Cerebellar cortex (tissue), 1 donor: Measurements from ENCODE around the gene ARHGAP25.
A peak's percentile ranks its signal among the peaks of the same experiment; 100 is the strongest.
"Not testable (repeated sequence)": the region's sequence is repeated elsewhere in the genome, so short reads cannot be mapped to it uniquely, and the experiment has no call there.

ENCODE experiments used
- DNase-seq: peaks from one replicate; pipeline ENCODE4 v3.0.0-alpha.2; 2015; ENCODE audit warnings: low spot score

ARHGAP25 gene

DNA sequence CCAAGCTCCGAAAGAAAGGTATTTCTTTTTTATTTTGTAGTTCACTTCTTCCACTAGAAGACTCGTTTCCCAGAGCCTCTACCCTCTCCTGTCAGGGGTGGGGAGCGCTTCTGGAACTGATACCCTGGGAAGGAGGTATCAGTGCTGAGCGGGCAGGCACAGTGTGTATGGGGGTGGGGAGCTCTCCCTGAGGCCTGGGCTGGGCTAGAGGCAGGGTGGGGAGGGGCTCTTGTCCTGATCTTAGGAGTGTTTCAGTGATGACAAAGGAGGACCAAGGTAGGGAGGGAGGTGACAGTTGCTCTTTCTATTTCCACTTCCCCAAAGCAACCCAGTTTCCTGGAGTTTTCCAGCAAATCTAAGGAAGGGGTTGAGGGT lies 65.4 kb downstream of the ARHGAP25 start:
- DNase-seq, result no peak

DNA sequence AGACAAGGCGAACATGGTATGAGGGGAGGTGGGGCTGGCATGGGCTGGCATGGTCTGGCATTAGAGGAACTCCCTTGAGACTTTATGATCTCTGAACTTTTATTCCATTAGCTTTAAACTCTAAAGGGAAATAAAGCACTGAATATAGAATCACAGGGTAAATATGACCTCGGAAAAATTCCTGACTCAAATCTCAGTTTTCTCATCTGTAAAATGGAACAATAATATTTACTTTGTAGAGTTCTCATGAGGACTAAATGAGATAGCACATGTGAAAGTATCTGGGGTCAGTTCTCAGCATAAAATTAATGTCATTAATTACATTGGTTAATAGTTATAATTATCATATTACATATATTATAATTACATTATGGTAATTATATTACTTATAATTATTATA lies 65.9 kb downstream of the ARHGAP25 start:
- no peak for DNase-seq

DNA sequence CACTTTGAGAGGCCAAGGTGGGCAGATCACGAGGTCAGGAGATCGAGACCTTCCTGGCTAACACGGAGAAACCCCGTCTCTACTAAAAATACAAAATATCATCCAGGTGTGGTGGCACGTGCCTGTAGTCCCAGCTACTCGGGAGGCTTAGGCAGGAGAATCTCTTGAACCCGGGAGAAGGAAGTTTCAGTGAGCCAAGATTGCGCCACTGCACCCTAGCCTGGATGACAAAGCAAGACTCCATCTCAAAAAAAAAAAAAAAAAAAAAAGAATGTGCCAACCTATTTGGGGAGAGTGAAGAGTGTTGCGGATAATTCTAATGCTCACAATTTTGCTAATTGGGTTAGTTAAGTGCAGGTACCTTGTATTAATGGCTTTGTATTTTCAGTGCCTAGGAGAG lies 67.5 kb downstream of the ARHGAP25 start:
- not testable (repeated sequence) for DNase-seq

DNA sequence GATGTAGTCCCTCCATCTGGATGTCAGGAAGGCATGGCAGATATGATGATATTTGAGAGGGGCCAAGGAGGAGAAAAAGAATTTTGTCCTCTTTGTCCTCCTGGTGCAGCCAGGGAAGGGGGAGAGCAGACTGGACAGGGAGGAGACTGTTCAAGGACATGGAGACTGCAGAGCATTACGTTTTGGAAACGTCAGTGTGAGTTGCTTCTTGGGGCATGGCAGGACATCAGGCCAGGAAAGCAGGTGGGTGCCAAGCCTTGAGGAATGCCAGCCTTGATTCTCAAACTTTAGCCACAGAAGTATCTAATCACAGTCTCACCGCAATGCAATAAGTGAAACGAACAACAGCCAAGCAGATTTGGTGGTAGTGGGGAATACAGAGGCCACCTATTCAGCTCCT lies 70.4 kb downstream of the ARHGAP25 start:
- DNase-seq, result no peak

DNA sequence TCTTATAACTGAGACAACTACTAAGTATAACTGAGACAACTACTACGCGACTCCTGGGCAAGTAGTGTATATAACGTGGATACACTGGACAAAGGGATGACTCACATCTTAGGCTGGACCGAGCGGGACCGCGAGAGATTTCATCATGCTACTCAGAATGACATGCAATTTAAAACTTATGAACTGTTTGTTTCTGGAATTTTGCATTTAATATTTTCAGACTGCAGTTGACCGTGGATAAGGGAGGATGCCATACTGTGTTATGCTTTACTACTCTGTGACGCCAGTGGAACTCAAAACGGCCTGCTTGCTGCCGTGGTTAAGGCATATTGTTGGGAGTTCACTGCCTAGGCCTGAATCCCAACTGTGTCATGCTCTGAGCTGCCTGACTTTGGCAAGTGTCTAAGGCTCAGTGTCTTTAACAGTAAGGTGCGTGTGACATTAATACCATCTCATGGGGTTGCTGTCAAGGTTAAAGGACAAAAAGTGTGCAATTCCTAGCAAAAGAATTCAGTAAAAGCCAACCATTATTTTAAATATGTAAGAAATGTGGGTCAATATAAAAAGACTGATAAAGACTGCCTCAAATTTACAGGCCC lies 72.0 kb downstream of the ARHGAP25 start:
- DNase-seq, result no peak

DNA sequence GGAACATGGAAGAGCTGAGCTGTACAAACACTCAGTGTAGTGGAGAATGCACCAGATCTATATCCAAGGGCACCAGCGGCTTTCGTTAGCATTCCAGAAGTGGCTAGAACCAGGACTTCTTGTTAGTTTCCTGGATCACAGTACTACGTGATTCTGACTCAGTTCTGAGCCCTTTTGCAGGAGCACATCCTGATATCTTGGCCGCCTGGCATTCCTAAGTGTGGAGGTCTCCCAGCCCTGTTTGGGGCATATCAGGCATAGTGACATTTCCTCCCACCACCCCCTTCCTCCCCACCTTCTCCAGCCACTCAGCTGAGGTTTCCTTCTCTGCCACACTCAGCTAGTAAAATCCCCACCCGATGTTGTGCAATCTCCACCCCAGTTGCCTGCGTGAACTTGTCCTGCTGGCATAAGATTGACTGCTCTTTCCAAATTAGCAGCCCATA lies 73.2 kb downstream of the ARHGAP25 start:
- no peak for DNase-seq

DNA sequence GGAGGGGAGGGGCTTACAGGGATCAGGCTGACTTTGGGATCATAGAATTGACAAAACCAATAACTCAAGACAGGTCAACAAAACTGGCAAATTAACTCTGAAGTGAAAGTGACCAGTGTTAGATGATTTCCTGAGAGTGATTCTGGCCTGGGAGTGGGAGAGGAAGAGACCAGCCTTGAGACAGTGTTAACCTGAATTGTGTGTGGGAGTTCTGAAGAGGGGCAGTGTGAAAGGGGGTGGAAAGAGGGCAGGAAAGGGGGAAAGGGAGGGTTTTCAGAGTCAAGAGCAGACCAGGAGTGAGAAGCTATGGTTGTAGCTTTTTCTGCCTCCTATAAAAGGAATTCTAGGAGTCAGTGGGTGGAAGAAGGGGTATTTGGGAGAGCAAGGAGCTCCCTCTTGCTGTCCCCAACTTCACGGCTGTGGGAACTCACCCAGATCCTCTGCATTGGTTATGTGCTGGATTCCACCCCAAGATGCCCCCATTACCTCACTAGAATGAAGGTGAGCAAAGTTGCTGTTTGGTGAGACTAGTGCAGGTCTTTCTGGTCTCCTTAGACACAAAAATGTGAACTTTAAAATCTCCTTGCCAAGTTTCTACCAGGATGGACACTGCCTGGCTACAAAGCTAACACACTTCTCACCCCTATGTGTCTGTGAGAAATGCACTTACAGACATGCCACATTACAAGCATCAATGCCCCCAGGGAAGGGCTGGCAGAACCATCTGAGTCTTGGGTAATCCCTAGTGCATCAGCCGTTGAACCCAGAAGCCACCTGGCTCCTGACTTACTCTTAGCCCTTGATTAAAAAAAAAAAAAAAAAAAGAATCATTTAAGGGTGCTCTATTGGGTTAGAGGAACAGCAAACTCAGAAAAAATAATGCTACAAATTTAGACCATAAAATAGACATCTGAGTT lies 75.0 kb downstream of the ARHGAP25 start:
- no peak for DNase-seq

DNA sequence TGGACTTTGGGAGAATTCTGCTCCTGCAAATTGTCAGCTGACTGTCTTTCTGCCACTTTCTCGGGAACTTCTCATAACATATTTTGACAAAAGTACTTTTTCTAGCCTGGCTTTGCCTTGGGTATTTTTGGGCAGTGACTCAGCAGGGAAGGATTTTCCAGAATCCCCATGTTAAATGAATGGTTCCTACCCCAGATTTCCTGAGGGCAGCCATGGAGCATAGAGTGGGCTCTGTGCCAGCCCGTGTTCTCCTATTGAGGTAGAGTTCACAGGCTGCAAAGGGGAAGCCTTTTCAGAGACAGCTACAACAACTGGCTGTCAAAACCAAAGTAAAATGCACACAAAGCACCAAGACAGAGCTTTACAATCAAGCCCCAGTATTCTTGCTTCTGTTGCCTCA lies 76.8 kb downstream of the ARHGAP25 start:
- DNase-seq, result no peak

DNA sequence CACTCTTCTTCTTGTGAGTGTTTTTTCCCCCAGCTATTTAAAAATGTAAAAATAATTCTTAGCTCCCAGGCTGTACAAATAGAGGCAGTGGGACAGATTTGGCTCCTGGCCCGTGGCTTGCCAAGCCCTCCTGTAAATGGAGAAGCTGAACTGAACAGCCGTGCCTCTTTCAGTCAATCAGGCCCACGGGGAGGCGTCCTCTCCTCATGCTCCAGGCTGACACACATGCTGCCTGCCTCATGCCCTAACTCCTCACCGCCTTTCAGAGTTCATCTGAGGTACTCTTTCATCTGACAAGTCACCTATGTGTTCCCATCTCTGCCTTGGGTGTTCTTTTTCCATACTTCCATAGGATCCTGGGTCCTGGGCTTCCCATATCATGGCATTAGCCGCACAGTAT lies 77.6 kb downstream of the ARHGAP25 start:
- no peak for DNase-seq

DNA sequence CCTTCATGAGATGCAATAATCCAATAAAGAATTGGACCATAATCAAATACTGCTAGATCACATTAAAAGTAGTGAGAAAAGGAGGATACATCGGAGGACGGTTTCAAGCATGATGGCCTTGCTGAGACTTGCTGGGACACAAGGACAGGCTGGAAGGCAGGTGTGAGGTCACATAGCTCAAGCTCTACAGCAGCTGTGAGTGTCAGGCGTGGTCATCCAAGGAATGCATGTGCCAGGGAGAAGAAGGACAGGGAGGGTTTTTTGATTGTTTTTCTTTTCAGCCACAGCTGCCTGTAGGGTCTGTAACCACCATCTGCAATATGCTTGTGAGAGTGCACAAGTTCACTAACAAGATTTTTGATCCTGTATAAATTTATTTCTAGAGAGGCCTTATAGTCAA lies 79.0 kb downstream of the ARHGAP25 start:
- DNase-seq, result no peak

DNA sequence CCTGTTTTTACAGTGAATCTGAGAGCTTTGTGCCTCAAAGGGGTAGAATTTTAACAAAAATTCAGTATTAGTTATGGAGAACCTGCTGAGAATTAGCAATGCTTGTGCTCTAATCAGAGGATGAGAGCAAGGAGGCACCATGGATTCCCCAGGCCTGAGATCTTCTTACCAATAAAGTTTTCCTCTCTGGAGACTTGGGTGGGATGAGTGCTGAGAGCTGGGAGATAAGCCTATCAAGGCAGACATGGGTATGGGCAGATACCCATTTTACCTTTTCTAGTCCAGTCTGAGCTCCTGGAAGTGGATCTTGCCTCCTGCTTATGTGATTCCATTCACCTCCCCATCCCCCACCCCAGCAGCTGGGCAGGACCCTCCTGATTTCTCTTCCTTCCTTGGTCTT lies 82.7 kb downstream of the ARHGAP25 start:
- no peak for DNase-seq

DNA sequence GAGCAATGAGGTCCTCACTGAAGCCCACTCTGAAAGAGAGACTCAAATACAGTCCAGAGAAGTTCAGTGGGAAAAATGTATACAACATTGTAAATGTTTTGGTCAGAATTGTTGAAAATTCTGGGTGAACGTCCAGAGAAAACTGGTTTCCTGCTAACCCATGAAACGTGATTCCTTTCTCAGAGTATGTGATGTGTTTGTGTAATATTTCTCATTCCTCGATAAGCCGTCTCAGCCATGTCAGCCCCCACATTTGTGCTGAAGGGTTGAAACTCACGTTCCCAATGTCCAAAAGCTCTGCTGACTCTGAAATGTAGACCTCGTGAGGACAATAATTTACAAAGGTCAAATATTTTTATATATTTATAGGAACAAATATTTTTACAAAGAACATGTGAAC lies 84.9 kb downstream of the ARHGAP25 start:
- DNase-seq, result no peak

DNA sequence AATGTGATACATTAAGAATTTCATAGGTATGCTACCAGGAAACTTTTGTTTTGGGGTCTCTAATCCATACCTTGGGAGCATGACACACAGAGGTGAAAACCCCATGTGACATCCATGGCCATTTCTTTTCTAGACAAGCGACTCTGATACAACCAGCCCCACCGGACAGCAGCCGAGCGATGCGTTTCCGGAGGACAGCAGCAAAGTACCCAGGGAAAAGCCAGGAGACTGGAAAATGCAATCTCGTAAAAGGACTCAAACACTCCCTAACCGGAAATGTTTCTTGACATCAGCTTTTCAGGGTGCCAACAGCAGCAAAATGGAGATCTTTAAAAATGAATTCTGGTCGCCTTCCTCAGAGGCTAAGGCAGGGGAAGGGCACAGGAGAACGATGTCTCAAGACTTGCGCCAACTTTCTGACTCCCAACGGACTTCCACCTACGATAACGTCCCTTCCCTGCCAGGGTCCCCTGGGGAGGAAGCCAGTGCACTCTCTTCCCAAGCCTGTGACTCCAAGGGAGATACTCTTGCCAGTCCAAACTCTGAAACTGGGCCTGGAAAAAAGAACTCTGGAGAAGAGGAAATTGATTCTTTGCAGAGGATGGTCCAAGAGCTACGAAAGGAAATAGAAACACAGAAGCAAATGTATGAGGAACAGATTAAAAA lies 87.7 kb downstream of the ARHGAP25 start:
- no peak for DNase-seq

DNA sequence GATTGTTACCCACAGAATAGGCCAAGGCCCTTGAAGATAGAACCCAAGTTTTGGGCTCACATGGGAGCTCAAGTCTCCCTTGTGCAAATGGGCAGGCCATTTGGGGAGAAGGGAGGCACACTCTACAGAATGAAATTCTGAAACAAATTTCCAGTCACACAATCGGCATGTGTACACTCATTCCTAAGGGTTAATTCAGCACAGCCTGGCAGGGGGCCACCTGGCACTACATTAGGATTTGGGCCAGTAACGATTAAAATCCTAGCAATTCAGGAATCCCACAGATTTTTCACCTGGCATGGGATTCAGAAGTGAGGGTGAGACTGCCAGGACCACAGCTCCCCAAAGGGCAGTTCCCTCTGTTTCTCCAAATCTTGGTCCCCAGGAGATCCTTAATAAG lies 90.2 kb downstream of the ARHGAP25 start:
- no peak for DNase-seq

DNA sequence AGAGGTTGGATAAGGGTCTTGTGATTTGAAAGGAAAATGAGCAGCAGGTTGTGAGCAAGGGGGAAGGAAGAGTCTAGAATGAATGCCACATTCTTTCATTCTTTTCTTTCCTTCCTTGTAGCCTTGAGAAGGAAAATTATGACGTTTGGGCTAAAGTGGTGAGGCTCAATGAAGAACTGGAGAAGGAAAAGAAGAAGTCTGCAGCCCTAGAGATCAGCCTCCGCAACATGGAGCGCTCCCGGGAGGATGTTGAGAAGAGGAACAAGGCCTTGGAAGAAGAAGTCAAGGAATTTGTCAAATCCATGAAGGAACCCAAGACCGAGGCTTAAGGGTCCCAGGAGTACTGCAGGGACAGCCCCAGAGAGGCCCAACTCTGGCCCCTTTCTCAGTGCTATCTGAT lies 91.3 kb downstream of the ARHGAP25 start:
- DNase-seq, result no peak

DNA sequence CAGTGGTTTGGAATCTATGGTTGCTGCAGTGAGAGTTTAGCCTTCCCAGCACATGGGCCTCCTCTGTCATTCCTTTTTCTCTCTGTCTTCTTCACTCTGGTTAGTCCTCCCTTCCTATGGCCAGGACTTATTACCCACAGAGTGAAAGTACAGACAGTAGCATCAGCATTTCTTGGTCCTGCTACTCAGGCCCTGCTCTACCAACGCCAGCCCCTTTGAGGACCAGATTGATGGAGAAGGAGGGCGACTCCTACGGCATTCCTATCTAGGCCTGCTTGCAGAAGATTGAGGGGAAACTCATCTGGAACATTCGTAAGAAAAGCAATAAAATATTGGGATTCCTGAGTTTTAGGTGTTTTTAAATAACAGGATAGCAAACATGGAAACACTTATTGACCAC lies 93.1 kb downstream of the ARHGAP25 start:
- no peak for DNase-seq

DNA sequence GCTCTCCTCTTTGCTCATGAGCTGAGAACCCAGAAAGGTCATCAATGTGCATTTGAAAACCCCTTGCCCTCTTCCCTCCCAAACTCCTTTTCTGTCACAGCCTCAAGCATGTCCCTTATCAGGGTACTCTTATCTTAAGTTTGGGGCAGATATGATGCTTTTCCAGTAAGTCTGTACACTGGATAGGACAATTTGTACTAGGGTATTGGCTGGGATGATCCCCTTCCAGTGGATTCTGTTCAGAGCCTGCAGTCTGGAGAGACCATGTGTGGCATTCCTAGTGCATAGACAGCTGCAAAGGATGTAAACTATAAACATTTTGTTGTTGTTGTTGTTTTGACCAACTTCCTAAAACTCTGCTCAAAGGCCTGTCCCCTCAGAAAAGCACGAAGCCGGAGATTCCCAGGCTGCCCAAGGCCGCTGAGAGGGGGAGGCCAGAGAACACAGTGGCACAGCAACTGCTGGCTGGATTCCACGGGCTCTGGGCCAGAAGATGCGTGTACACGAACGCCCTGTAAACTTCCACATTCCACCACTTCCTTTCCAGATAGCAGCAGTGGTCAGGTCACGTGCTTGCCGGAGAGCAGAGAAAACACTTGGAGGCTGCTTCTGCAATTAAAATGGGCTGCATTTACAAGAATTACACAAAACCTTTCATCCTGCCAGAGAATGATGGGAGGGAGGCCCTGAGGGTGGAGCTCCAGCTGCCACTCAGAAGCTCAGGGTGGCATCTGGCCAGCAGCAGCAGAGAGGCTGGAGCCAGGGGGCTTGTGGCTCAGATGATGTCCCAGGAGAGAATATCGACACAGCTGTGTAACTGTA lies 94.5 kb downstream of the ARHGAP25 start:
- peak; percentile 11 for DNase-seq

DNA sequence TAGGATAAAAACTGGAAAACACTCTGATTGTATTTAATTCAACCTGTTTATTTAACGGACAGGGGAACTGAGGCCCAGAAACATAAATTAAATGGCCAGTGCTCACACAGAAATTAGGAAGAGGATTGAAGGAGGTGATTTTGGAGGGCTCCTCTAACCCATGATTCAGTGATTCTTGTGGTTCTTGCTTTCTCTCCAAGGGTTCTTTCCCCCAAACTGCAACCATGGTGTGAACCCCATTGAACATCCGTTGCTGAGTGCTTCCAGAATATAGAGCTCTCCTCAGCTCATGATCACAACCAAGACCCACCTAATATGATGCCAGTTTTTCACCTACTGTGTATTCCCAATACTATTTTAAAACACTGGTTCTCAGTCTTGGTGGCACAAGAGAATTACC lies 95.1 kb downstream of the ARHGAP25 start:
- no peak for DNase-seq

DNA sequence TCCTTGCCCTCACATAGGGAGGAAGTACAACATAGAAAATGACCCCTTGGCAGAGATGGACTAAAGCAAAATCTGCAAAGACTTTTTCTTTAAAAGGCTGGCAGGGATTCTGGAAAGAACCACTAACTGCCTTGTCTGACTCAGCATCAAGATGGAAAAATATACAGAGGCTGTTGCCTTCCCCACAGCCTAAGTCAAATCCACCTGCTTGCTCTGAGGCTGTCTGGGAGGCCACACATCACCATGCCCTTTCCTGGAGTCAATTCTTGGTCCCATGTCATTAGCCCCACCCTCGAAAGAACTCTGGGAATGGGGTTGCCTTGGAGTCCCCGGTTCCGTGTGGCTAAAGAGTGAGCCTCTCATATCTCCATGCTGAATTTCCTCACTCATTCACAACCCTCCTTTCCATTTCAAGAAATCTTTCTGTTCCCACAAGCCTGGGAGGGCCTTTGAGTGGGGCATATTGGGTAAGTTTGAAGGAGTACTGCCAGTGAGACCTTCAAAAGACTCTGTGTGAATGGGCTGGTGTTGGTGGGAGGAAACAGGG lies 97.1 kb downstream of the ARHGAP25 start:
- no peak for DNase-seq

DNA sequence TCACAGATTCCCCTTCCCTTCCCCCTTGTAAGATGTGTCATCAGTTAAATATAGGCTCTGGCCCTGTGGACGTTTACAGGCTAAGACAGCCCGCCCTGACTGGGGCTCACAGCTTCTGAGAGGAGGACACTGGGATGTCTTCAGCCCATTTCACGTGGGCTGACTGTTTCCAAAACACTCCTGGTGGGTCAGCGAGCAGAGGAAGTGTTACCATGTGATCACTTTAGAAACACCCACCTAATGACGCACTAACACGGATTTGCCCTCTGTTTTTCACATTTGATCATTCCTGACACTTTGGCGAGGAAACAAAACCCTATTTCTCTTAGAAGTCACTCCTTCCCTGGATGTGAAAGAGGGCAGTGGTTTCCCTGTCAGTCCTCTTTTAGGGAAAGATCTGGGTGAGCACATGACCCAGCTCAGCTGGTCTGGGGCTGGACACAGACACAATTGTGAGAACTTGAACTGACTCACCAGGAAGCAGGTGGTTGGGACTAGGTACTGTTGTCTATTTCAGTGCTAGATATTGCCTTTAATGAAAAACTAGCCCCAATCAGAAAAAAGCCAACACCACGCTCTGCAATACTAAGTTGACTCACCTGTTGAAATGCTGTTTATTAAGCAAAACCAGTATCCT lies 97.7 kb downstream of the ARHGAP25 start:
- no peak for DNase-seq

DNA sequence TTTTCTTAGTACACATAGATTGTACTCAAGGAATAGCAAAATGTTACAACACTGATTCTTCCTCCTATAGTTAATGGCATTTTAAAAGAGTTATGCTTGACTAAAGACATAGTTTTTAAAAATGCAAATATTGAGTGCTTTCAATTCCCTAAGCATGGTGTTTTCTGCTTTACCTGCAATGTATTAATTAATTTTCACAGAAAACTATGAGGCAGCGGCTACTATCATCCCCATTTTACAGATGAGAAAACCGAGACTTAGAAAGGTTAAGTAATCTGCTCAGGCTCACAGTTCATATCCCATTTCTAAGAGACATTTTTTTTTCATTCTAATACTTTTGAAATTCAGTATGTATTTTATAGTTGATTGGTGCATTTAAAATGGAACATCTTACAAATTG lies 98.6 kb downstream of the ARHGAP25 start:
- no peak for DNase-seq
